Caco-2 (cell line): ENCODE results near the gene TWNK. TPM values are rescaled to one million over a fixed set of nuclear protein-coding genes. Genes with fewer than 3 reads are reported as not detected.
A peak's percentile ranks its signal among the peaks of the same experiment; 100 is the strongest.

Source experiments
- BruUV-seq: library from RNA; stranded (reverse); fragments of 400-500 nt; replicated peaks from 2 replicates; lab custom pipeline; 2021; lab: Mats Ljungman, UMichigan
- CTCF ChIA-PET: fragments of 300-600 bp; sonication (Branson Sonifier 250); formaldehyde crosslinking; loops from one replicate; lab custom pipeline; 2022; ENCODE audit warnings: antibody characterized with exemption; lab: Charles Lee
- POLR2A ChIA-PET: fragments of 300-600 bp; sonication (Branson Sonifier 250); formaldehyde crosslinking; loops from one replicate; lab custom pipeline; 2022; ENCODE audit warnings: antibody characterized with exemption; lab: Charles Lee
- DNase-seq, 2 experiments: peaks; one replicate each; pipeline versions ENCODE4 v3.0.0 to v3.0.0-alpha.2; 2020 to 2022
- H3K27me3 ChIP-seq: replicated peaks from 2 replicates; pipeline ENCODE4 v1.6.0; 2011; ENCODE audit warnings: low read length; ENCODE audit not compliant: control insufficient read depth, insufficient read depth
- H3K36me3 ChIP-seq: 2 replicates; pipeline ENCODE4 v1.5.1; 2011; ENCODE audit warnings: low read length; ENCODE audit not compliant: control insufficient read depth, insufficient read depth
- H3K4me1 ChIP-seq: fragments of 250-450 bp; sonication (Bioruptor Pico); 2 replicates; pipeline ENCODE4 v1.5.1; 2020; ENCODE audit warnings: mild to moderate bottlenecking
- H3K4me3 ChIP-seq: 2 replicates; pipeline ENCODE4 v1.5.1; 2011; ENCODE audit warnings: low read depth, mild to moderate bottlenecking, control low read depth, low read length
- H3K9me3 ChIP-seq: fragments of 250-450 bp; sonication (Bioruptor Pico); 2 replicates; pipeline ENCODE4 v1.5.1; 2020; ENCODE audit warnings: mild to moderate bottlenecking, moderate library complexity
- H3K27ac Mint-ChIP-seq: one replicate; pipeline ENCODE4 v1.8.0; 2022; ENCODE audit warnings: mixed read lengths; ENCODE audit not compliant: unreplicated experiment
- H3K27me3 Mint-ChIP-seq: one replicate; pipeline ENCODE4 v1.8.0; 2022; ENCODE audit warnings: mixed read lengths; ENCODE audit not compliant: insufficient read depth, unreplicated experiment
- H3K36me3 Mint-ChIP-seq: one replicate; pipeline ENCODE4 v1.8.0; 2022; ENCODE audit warnings: mild to moderate bottlenecking, mixed read lengths; ENCODE audit not compliant: insufficient read depth, unreplicated experiment
- H3K4me1 Mint-ChIP-seq: one replicate; pipeline ENCODE4 v1.8.0; 2022; ENCODE audit warnings: low read depth, mixed read lengths; ENCODE audit not compliant: unreplicated experiment
- H3K4me3 Mint-ChIP-seq: one replicate; pipeline ENCODE4 v1.8.0; 2022; ENCODE audit warnings: mild to moderate bottlenecking, moderate library complexity, mixed read lengths; ENCODE audit not compliant: unreplicated experiment
- H3K9me3 Mint-ChIP-seq: one replicate; pipeline ENCODE4 v1.8.0; 2022; ENCODE audit warnings: mixed read lengths; ENCODE audit not compliant: unreplicated experiment
- intact Hi-C: fragments of 100-400 bp; cut with micrococcal nuclease; formaldehyde crosslinking; loops from one replicate; pipeline ENCODE4 v1.10.0; 2022; ENCODE audit not compliant: unreplicated experiment
- total RNA-seq: library from RNA; stranded (reverse); gene quantifications from 2 replicates; pipeline ENCODE4 v1.2.3, GENCODE V29; 2022
- TF ChIP-seq, protein P1 (sequence below), 2 experiments: fragments of 200-600 bp in 1 of 2; IDR thresholded peaks; 1 replicate in 1 of 2; 2 replicates in 1 of 2; pipeline versions ENCODE4 v1.5.1 to v1.8.0; 2011 to 2022; ENCODE audit warnings: antibody characterized with exemption in 1 of 2, control low read depth in 1 of 2, inconsistent platforms in 1 of 2, low read depth in 1 of 2, low read length in 1 of 2, mild to moderate bottlenecking in 1 of 2, moderate library complexity in 1 of 2; ENCODE audit not compliant: insufficient read depth in 1 of 2, severe bottlenecking in 1 of 2, unreplicated experiment in 1 of 2

The TWNK gene
- total RNA-seq, 1 experiment from 2014 or later: 29.8 TPM

DNA sequence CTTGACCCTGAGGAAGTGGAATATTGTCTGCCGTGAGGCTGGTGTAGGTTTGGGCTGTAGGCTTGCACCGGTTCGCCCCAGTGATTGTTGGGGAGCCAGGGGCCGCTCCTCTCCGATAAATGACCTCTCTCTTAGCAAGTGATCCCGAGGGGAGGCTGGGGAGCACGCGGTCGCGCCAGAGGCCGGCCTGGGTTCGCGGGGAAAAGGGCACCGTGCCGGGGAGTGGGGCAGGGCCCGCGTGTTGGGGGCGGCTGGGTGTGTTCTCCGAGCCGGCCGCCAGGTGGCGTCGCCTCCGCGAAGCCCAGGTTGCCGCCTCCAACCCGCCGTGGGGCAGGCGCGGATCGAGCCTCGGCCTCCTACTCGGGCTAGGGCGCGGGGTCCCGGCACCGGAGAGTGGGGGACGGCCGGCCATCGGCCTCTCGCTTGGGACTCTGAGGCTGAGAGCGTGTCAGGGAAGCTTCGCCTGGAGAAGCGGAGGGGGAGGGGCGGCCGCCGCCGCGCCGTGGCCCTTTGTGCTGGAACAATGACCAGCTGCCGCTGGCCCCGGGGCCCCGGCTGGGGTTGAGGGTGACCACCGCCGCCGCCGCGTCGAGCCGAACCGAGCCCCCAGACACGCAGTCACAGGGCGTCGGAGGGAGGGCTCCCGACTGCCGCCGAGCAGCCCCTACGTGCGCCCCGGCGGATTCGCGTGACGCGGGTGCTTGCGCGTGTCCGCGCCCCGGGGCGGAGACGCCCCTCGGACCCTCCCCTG lies 11.8 kb downstream of the TWNK start:
- Histone ChIP-seq H3K27me3 (no peaks in the 10 kb centered on the region), H3K36me3 (peaks cover 1% of the 10 kb centered on the region), H3K4me1 (peaks cover 18% of the 10 kb centered on the region), H3K4me3 (peak overlapping the region; percentile 94), H3K9me3 (no peaks in the 10 kb centered on the region)
- Mint-ChIP-seq H3K27ac (peak overlapping the region; percentile 74), H3K4me1 (peaks cover 14% of the 10 kb centered on the region), H3K4me3 (peak overlapping the region; percentile 81), H3K36me3 (peaks cover 37% of the 10 kb centered on the region), H3K27me3 (no peaks in the 10 kb centered on the region), H3K9me3 (no peaks in the 10 kb centered on the region)
- TSS peak; percentile 71 for BruUV-seq
- ChIA-PET POLR2A (interaction anchor here (0.5 to 1.0 kb wide), 4 partner anchors 18 to 1715 kb away, joined by 3 to 5 read pairs (median 3); partner anchors contain the start of gene ARL3), CTCF (interaction anchor here (0.7 to 7.1 kb wide), 7 partner anchors 12 to 68 kb away, joined by 3 to 58 read pairs (median 9); partner anchors contain the start of genes PDZD7 and SFXN3)
- TF ChIP-seq, protein P1, sequence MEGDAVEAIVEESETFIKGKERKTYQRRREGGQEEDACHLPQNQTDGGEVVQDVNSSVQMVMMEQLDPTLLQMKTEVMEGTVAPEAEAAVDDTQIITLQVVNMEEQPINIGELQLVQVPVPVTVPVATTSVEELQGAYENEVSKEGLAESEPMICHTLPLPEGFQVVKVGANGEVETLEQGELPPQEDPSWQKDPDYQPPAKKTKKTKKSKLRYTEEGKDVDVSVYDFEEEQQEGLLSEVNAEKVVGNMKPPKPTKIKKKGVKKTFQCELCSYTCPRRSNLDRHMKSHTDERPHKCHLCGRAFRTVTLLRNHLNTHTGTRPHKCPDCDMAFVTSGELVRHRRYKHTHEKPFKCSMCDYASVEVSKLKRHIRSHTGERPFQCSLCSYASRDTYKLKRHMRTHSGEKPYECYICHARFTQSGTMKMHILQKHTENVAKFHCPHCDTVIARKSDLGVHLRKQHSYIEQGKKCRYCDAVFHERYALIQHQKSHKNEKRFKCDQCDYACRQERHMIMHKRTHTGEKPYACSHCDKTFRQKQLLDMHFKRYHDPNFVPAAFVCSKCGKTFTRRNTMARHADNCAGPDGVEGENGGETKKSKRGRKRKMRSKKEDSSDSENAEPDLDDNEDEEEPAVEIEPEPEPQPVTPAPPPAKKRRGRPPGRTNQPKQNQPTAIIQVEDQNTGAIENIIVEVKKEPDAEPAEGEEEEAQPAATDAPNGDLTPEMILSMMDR (IDR thresholded peaks at IDR 0.05; ENCODE audit: insufficient read depth in 1 of 2, low read depth in 1 of 2, low read length in 1 of 2, severe bottlenecking in 1 of 2, unreplicated experiment in 1 of 2): peak; percentile 81 to 97
- intact Hi-C loops: loop anchor here (2.0 kb wide), 1 partner anchor 68 kb away; no protein-coding TSS in a partner anchor
- peak; percentile 79 to 89 for DNase-seq

DNA sequence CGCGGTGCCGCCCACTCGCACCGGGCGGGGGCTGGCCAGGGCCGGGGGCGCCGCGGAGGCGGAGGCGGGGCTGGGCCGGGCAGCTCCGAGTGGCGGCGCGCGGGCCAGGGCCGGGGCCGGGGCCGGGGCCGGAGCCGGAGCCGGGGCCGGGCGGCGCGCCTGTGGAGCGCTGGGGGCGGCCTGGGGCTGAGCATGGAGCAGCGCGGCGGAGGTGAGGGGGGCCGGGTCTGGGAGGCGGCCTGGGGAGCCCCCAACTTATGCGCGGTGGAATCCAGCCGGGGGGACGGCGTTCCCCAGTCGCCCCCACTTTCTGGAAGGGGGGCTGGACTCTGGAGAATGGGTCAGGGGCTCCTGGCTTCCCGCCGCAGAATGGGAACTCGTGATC lies 12.4 kb downstream of the TWNK start, which contains the start of gene LZTS2:
TSS of gene LZTS2 (plus strand) at position 67 of the 385 bp plus-strand sequence. CDS start 2,731 bp downstream, outside the sequence.
- TF ChIP-seq, protein P1 (IDR thresholded peaks at IDR 0.05; ENCODE audit: insufficient read depth in 1 of 2, low read depth in 1 of 2, low read length in 1 of 2, severe bottlenecking in 1 of 2, unreplicated experiment in 1 of 2): no peak
- H3K36me3 ChIP-seq: no peaks in the 10 kb centered on the region; the same call in none of the 2 replicates
- Mint-ChIP-seq H3K4me3 (peak within 1 kb of the TSS; percentile 81), H3K9me3 (no peaks in the 10 kb centered on the region), H3K27ac (peak within 1 kb of the TSS; percentile 74), H3K4me1 (peaks cover 14% of the 10 kb centered on the region), H3K27me3 (no peaks in the 10 kb centered on the region), H3K36me3 (peaks cover 31% of the 10 kb centered on the region)
- peak within 1 kb of the TSS; percentile 94 for H3K4me3 ChIP-seq
- intact Hi-C loops: loop anchor here (2.0 kb wide), 1 partner anchor 67 kb away; no protein-coding TSS in a partner anchor
- no peaks in the 10 kb centered on the region for H3K27me3 ChIP-seq
- ChIA-PET CTCF (interaction anchor here (0.7 to 7.1 kb wide), 4 partner anchors 12 to 31 kb away, joined by 3 to 58 read pairs (median 8); partner anchors contain the start of genes PDZD7 and SFXN3), POLR2A (interaction anchor here (0.5 to 1.0 kb wide), 2 partner anchors 61 to 1714 kb away, joined by 3 read pairs; partner anchors contain the start of gene ARL3)
- H3K4me1 ChIP-seq: peaks cover 18% of the 10 kb centered on the region
- DNase-seq: peak in 1 of 2 experiments; percentile 86
- H3K9me3 ChIP-seq: no peaks in the 10 kb centered on the region
- BruUV-seq: no TSS peak
